HepG2 (cell line): ENCODE data around the gene MX2. TPM values are rescaled to one million over a fixed set of nuclear protein-coding genes. Genes with fewer than 3 reads are reported as not detected.

Source experiments
- GABPA ChIP-seq, 2 experiments: IDR thresholded peaks; 2 replicates each; pipeline ENCODE4 v1.6.1; 2011 to 2016; ENCODE audit warnings: low read depth in 2 of 2, low read length in 1 of 2, missing biosample characterization in 1 of 2, missing genetic modification characterization in 1 of 2
- HNRNPL ChIP-seq: fragments of 200-400 bp; formaldehyde crosslinking; IDR thresholded peaks from 2 replicates; pipeline ENCODE4 v1.6.1; 2017; ENCODE audit warnings: mild to moderate bottlenecking, low read depth, low read length
- IKZF1 ChIP-seq: fragments of 450-650 bp; IDR thresholded peaks from 2 replicates; pipeline ENCODE4 v1.7.1; 2016
- KDM4B ChIP-seq: sonication (generic); formaldehyde crosslinking; IDR thresholded peaks from 2 replicates; pipeline ENCODE4 v1.4.0; 2020; ENCODE audit warnings: missing genetic modification reagents
- MIER2 ChIP-seq: IDR thresholded peaks from 2 replicates; pipeline ENCODE4 v1.6.1; 2016; ENCODE audit warnings: missing biosample characterization, missing genetic modification reagents
- RNF2 ChIP-seq: fragments of 450-650 bp; conservative IDR thresholded peaks from 2 replicates; pipeline ENCODE4 v1.6.1; 2016; ENCODE audit warnings: low read depth
- SOX5 ChIP-seq: IDR thresholded peaks from 2 replicates; pipeline ENCODE4 v1.6.1; 2016; ENCODE audit warnings: borderline replicate concordance
- THAP11 ChIP-seq: IDR thresholded peaks from 2 replicates; pipeline ENCODE4 v1.6.1; 2016; ENCODE audit warnings: missing biosample characterization, missing genetic modification reagents
- YEATS4 ChIP-seq: sonication (generic); formaldehyde crosslinking; IDR thresholded peaks from 2 replicates; pipeline ENCODE4 v1.4.0; 2020; ENCODE audit warnings: missing genetic modification reagents, borderline replicate concordance
- ZBTB26 ChIP-seq: IDR thresholded peaks from 2 replicates; pipeline ENCODE4 v1.6.1; 2016; ENCODE audit warnings: missing compliant biosample characterization, missing genetic modification reagents, borderline replicate concordance
- ZBTB42 ChIP-seq: sonication (generic); formaldehyde crosslinking; IDR thresholded peaks from 2 replicates; pipeline ENCODE4 v1.5.0; 2020; ENCODE audit warnings: mild to moderate bottlenecking, missing genetic modification reagents
- ZBTB44 ChIP-seq: sonication (generic); formaldehyde crosslinking; IDR thresholded peaks from 2 replicates; pipeline ENCODE4 v1.4.0; 2020; ENCODE audit warnings: missing genetic modification reagents
- ZFP36 ChIP-seq: fragments of 150-350 bp; IDR thresholded peaks from 2 replicates; pipeline ENCODE4 v1.6.1; 2018; ENCODE audit warnings: borderline replicate concordance, low read length, low read depth; ENCODE audit not compliant: partially characterized antibody
- ZNF335 ChIP-seq: sonication (generic); formaldehyde crosslinking; IDR thresholded peaks from 2 replicates; pipeline ENCODE4 v1.4.0; 2020; ENCODE audit warnings: missing genetic modification reagents
- ZNF34 ChIP-seq: sonication (generic); formaldehyde crosslinking; IDR thresholded peaks from 2 replicates; pipeline ENCODE4 v1.4.0; 2020; ENCODE audit warnings: mild to moderate bottlenecking, missing genetic modification reagents, borderline replicate concordance
- ZNF451 ChIP-seq: sonication (generic); formaldehyde crosslinking; IDR thresholded peaks from 2 replicates; pipeline ENCODE4 v1.5.0; 2020; ENCODE audit warnings: mild to moderate bottlenecking, missing genetic modification reagents
- ZNF710 ChIP-seq: sonication (generic); formaldehyde crosslinking; IDR thresholded peaks from 2 replicates; pipeline ENCODE4 v1.5.0; 2020; ENCODE audit warnings: mild to moderate bottlenecking, missing genetic modification reagents, borderline replicate concordance
- ZNF850 ChIP-seq: sonication (generic); formaldehyde crosslinking; conservative IDR thresholded peaks from 2 replicates; pipeline ENCODE4 v1.9.0; 2021; ENCODE audit warnings: mild to moderate bottlenecking, missing genetic modification reagents
- polyA plus RNA-seq, 8 experiments: library from polyadenylated mRNA; depleted of rRNA in 3 of 8; stranded (reverse) in 7 of 8; unstranded in 1 of 8; fragments of >200 nt; fragmentation: Illumina TruSeq in 4 of 8; extraction: Trizol in 4 of 8; gene quantifications; 2 replicates each; pipeline versions ENCODE4 v1.2.1 to v1.2.3, GENCODE V29; 2011 to 2016; ENCODE audit warnings: low read depth in 4 of 8, missing spikeins in 1 of 8, mixed read lengths in 1 of 8; ENCODE audit not compliant: insufficient read depth in 1 of 8
- total RNA-seq, 5 experiments: library from RNA; depleted of rRNA; stranded (reverse); fragments of >200 nt; fragmentation: Illumina TruSeq; extraction: Trizol; gene quantifications; 2 replicates each; pipeline ENCODE4 v1.2.3, GENCODE V29; 2016; ENCODE audit warnings: low read depth in 1 of 5
- TF ChIP-seq, protein P1 (sequence below): sonication (generic); formaldehyde crosslinking; IDR thresholded peaks from 2 replicates; pipeline ENCODE4 v1.8.1; 2023; ENCODE audit warnings: mild to moderate bottlenecking, missing genetic modification reagents, borderline replicate concordance
- TF ChIP-seq, protein P2 (sequence below): IDR thresholded peaks from 2 replicates; pipeline ENCODE4 v1.6.1; 2012; ENCODE audit warnings: low read length, improper control_type of control experiment
- TF ChIP-seq, protein P3 (sequence below): sonication (generic); formaldehyde crosslinking; IDR thresholded peaks from 2 replicates; pipeline ENCODE4 v1.5.1; 2020; ENCODE audit warnings: missing genetic modification reagents, mild to moderate bottlenecking, borderline replicate concordance

MX2 gene
- total and polyA plus RNA-seq, 2 of the 13 experiments (the other 11 are each of a cell fraction or from before 2014, with no cell fraction given) = 24.0 to 35.7 TPM

- TF ChIP-seq, protein P1, sequence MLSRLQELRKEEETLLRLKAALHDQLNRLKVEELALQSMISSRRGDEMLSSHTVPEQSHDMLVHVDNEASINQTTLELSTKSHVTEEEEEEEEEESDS (CRISPR knock-in tag) = no peak
- TF ChIP-seq KDM4B (CRISPR knock-in tag) = no peak
- TF ChIP-seq ZNF451 (CRISPR knock-in tag) = no peak
- TF ChIP-seq ZNF850 (CRISPR knock-in tag) = no peak
- TF ChIP-seq, protein P2, sequence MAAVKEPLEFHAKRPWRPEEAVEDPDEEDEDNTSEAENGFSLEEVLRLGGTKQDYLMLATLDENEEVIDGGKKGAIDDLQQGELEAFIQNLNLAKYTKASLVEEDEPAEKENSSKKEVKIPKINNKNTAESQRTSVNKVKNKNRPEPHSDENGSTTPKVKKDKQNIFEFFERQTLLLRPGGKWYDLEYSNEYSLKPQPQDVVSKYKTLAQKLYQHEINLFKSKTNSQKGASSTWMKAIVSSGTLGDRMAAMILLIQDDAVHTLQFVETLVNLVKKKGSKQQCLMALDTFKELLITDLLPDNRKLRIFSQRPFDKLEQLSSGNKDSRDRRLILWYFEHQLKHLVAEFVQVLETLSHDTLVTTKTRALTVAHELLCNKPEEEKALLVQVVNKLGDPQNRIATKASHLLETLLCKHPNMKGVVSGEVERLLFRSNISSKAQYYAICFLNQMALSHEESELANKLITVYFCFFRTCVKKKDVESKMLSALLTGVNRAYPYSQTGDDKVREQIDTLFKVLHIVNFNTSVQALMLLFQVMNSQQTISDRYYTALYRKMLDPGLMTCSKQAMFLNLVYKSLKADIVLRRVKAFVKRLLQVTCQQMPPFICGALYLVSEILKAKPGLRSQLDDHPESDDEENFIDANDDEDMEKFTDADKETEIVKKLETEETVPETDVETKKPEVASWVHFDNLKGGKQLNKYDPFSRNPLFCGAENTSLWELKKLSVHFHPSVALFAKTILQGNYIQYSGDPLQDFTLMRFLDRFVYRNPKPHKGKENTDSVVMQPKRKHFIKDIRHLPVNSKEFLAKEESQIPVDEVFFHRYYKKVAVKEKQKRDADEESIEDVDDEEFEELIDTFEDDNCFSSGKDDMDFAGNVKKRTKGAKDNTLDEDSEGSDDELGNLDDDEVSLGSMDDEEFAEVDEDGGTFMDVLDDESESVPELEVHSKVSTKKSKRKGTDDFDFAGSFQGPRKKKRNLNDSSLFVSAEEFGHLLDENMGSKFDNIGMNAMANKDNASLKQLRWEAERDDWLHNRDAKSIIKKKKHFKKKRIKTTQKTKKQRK = no peak
- TF ChIP-seq ZNF710 (CRISPR knock-in tag) = no peak
- no peak for TF ChIP-seq GABPA (IDR thresholded peaks at IDR 0.05; ENCODE audit: low read depth, low read length)
- TF ChIP-seq GABPA (CRISPR knock-in tag; IDR thresholded peaks at IDR 0.05; ENCODE audit: low read depth) = no peak
- no peak for TF ChIP-seq ZBTB44 (CRISPR knock-in tag)
- no peak for TF ChIP-seq MIER2 (CRISPR knock-in tag)
- no peak for TF ChIP-seq YEATS4 (CRISPR knock-in tag)
- peak; percentile 79; the same call in 1 of the 2 replicates for TF ChIP-seq HNRNPL
- TF ChIP-seq ZNF34 (CRISPR knock-in tag) = no peak
- TF ChIP-seq SOX5 (CRISPR knock-in tag) = no peak
- no peak for TF ChIP-seq ZNF335 (CRISPR knock-in tag)
- TF ChIP-seq, protein P3, sequence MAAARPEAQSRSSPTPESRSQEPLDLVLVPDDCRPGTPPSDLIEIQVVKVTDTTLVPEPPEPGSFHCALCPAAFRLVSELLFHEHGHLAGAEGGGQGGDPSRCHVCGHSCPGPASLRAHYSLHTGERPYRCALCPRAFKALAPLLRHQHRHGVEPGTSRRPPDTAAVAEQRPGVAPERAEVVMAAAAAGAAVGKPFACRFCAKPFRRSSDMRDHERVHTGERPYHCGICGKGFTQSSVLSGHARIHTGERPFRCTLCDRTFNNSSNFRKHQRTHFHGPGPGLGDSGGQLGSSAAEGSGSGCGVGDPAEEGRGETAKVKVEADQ (CRISPR knock-in tag) = 0 out of 2 replicates have a peak, but pooled peaks have one; percentile 1
- no peak for TF ChIP-seq ZFP36
- TF ChIP-seq ZBTB26 (CRISPR knock-in tag) = no peak
- no peak for TF ChIP-seq IKZF1
- 0 out of 2 replicates have a peak, but pooled peaks have one; percentile 41 for TF ChIP-seq RNF2
- TF ChIP-seq THAP11 (CRISPR knock-in tag) = no peak
- no peak for TF ChIP-seq ZBTB42 (CRISPR knock-in tag)
Observed at GRCh38 chr21:41361053-41361785, 608 bp upstream of the MX2 start (continued).
